Measurements from ENCODE around the gene GIPC1. TPM values are rescaled to one million over a fixed set of nuclear protein-coding genes. Genes with fewer than 3 reads are reported as not detected.
A peak's percentile ranks its signal among the peaks of the same experiment; 100 is the strongest.

Gene GIPC1
- total and polyA plus RNA-seq, 9 donors: 45.0 to 52.5 (median 48.3) TPM

DNA sequence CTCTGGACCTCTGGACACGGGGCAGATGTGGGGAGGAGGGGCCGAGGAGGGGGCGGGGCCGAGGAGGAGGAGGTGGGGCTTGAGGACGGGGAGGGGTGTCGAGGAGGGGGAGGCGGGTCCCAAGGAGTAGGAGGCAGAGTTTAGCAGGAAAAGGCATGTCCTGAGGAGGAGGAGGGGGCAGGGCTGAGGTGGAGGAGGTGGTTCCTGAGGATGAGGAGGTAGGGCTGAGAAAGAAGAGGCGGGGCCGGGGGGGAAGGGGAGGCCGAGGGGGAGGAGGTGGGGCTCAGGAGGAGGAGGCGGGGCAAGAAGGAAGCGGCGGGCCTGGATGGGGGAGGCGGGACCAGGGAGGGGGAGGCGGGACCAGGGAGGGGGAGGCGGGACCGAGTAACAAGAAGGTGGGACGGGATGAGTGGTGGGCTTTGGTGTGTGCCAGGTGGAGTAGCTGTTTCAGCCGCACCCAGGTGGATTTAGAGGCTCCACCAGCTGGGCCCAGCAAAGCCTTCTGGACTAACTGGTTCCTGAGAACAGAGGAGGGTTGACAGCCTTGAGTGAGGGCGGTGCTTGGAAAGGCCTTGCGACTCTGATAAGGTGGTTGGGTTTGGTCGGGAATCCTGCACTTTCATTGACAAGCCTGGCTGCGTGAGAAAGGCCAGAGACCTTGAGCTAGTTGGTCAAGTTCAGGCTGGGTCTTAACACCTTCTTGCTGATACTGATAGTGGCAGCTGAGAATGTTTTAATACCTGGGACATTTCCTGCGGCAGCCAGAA is 41.2 kb upstream of the GIPC1 start:
- Histone ChIP-seq H3K4me1 (ENCODE audit: control insufficient read depth, insufficient read depth, low read length) (peaks cover 13% of the 10 kb centered on the region), H3K9me3 (replicated peaks; ENCODE audit: control insufficient read depth, low read depth, low read length) (no peaks in the 10 kb centered on the region), H3K36me3 (ENCODE audit: control insufficient read depth, insufficient read depth, low read length) (peaks cover 15% of the 10 kb centered on the region), H3K27ac (ENCODE audit: low read length) (no peak overlapping the region), H3K4me3 (ENCODE audit: low read length) (no peak overlapping the region), H3K27me3 (ENCODE audit: control insufficient read depth, insufficient read depth, low read length) (no peaks in the 10 kb centered on the region)
- WGBS (ENCODE audit: insufficient coverage): 23% methylated on average over 12 of the region's 24 CpGs
- peak; percentile 57 for DNase-seq

DNA sequence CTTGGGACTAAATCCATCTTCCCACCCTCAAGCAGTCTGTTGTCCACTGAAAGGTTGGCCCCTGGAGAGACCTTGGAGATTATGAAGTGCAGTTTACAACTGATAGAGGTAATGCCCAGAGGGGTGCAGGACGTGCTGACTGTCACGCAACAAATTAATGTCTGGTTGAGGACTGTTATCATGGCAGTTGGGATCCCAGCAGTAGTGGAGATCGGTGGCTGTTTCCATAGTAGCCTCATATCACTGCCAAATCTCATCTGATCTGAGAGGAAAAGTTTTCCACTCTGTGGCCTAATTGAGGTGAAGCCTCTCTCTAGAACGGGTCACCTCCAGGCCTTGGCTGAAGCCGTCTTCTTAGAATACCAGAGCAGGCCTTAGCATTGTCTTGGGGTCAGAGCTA is 37.5 kb upstream of the GIPC1 start:
- Histone ChIP-seq H3K4me1 (ENCODE audit: control insufficient read depth, insufficient read depth, low read length) (peaks cover 27% of the 10 kb centered on the region), H3K27me3 (ENCODE audit: control insufficient read depth, insufficient read depth, low read length) (no peaks in the 10 kb centered on the region), H3K4me3 (ENCODE audit: low read length) (no peak overlapping the region), H3K36me3 (ENCODE audit: control insufficient read depth, insufficient read depth, low read length) (peaks cover 8% of the 10 kb centered on the region), H3K9me3 (replicated peaks; ENCODE audit: control insufficient read depth, low read depth, low read length) (no peaks in the 10 kb centered on the region), H3K27ac (ENCODE audit: low read length) (peak overlapping the region; percentile 55)
- no peak for DNase-seq
- WGBS (ENCODE audit: insufficient coverage): 78% methylated on average over 4 of the region's 5 CpGs

DNA sequence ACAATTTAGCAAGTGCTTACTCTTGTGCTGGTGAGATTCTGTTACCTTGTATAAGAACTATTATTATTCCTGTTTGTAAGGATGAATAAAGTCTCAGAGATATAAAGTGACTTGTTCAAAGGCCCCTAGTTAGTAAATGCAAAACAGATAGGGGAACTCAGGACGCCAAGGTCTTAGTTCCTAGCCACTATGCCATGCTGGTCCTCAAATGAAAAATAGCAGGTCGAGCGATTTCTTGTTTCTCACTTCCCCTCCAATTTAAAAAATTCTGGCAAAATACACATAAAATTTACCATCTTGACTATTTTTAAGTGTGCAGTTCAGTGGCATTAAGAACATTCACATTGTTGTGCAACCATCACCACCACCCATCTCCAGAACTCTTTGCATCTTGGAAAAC is 34.6 kb upstream of the GIPC1 start:
- H3K27ac ChIP-seq (ENCODE audit: low read length): no peak overlapping the region
- WGBS (ENCODE audit: insufficient coverage): 17% methylated on average over 1 of the region's 3 CpGs
- H3K4me3 ChIP-seq (ENCODE audit: low read length): peak overlapping the region; percentile 70
- no peaks in the 10 kb centered on the region for H3K27me3 ChIP-seq (ENCODE audit: control insufficient read depth, insufficient read depth, low read length)
- peaks cover 22% of the 10 kb centered on the region for H3K4me1 ChIP-seq (ENCODE audit: control insufficient read depth, insufficient read depth, low read length)
- no peaks in the 10 kb centered on the region for H3K9me3 ChIP-seq (replicated peaks; ENCODE audit: control insufficient read depth, low read depth, low read length)
- peaks cover 10% of the 10 kb centered on the region for H3K36me3 ChIP-seq (ENCODE audit: control insufficient read depth, insufficient read depth, low read length)
- DNase-seq: no peak

DNA sequence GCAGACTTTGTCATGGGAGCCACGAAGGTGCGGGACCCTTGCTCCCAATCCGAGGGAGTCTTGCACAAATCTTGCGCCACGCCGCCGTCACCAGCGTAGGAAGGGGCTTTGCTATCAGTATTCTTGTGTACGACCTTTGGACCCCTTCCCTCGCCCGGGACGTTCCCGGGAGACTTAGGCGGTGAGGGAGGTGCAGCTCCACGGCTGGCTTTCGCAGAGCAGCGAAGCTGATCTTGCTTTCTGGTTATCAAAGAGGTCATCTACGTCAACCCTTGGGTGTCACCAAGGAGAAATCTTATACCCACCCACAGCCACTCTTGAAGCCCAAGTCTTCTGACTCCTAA is 34.0 kb upstream of the GIPC1 start:
- peaks cover 10% of the 10 kb centered on the region for H3K36me3 ChIP-seq (ENCODE audit: control insufficient read depth, insufficient read depth, low read length)
- no peak for DNase-seq
- H3K9me3 ChIP-seq (replicated peaks; ENCODE audit: control insufficient read depth, low read depth, low read length): no peaks in the 10 kb centered on the region
- under 1% methylated on average over 18 of the region's 18 CpGs for WGBS (ENCODE audit: insufficient coverage)
- peak overlapping the region; percentile 70 for H3K4me3 ChIP-seq (ENCODE audit: low read length)
- peak overlapping the region; percentile 99 for H3K27ac ChIP-seq (ENCODE audit: low read length)
- H3K4me1 ChIP-seq (ENCODE audit: control insufficient read depth, insufficient read depth, low read length): peaks cover 22% of the 10 kb centered on the region
- no peaks in the 10 kb centered on the region for H3K27me3 ChIP-seq (ENCODE audit: control insufficient read depth, insufficient read depth, low read length)

DNA sequence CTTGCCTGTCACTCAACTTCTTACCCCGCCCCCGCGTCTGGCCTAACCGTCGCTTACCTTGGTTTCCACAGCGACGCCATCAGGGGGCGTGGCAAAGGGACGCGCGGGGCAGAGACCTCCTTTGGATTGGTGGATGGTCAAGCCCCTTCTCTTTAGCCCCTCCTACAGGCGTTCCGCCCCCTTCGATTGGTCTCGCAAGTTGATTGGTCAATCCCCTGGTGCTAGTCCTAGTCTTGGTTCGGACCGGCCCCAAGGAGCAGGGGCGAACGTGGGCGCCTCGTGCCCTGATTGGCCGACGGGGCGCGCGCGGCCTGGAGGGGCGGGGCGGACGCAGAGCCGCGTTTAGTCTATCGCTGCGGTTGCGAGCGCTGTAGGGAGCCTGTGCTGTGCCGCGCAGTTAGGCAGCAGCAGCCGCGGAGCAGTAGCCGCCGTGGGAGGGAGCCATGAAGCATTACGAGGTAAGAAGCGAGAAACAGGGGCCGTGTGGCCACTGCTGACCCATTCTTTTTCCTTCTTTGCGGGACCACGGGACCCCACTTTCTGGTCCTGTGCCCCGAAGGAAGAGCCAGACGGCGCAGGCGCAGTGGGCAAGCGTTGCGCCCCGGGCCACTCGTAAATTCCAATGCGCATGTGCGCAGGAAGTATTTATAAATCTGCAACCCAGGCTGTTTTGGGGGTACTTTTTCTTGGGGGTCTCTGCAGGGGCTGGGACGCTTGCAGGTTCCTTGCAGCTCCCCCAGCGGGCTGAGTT is 33.5 kb upstream of the GIPC1 start, which contains the start of gene TECR:
TECR (plus strand) TSS at position 341 of the 751 bp plus-strand sequence; CDS start at position 444, 103 bp downstream.
- Histone ChIP-seq H3K36me3 (ENCODE audit: control insufficient read depth, insufficient read depth, low read length) (peaks cover 5% of the 10 kb centered on the region), H3K4me3 (ENCODE audit: low read length) (peak within 1 kb of the TSS; percentile 70), H3K4me1 (ENCODE audit: control insufficient read depth, insufficient read depth, low read length) (peaks cover 22% of the 10 kb centered on the region), H3K9me3 (replicated peaks; ENCODE audit: control insufficient read depth, low read depth, low read length) (no peaks in the 10 kb centered on the region), H3K27me3 (ENCODE audit: control insufficient read depth, insufficient read depth, low read length) (no peaks in the 10 kb centered on the region), H3K27ac (ENCODE audit: low read length) (peak within 1 kb of the TSS; percentile 99)
- peak; percentile 100 for DNase-seq
- under 1% methylated on average over 46 of the region's 59 CpGs for WGBS (ENCODE audit: insufficient coverage)

DNA sequence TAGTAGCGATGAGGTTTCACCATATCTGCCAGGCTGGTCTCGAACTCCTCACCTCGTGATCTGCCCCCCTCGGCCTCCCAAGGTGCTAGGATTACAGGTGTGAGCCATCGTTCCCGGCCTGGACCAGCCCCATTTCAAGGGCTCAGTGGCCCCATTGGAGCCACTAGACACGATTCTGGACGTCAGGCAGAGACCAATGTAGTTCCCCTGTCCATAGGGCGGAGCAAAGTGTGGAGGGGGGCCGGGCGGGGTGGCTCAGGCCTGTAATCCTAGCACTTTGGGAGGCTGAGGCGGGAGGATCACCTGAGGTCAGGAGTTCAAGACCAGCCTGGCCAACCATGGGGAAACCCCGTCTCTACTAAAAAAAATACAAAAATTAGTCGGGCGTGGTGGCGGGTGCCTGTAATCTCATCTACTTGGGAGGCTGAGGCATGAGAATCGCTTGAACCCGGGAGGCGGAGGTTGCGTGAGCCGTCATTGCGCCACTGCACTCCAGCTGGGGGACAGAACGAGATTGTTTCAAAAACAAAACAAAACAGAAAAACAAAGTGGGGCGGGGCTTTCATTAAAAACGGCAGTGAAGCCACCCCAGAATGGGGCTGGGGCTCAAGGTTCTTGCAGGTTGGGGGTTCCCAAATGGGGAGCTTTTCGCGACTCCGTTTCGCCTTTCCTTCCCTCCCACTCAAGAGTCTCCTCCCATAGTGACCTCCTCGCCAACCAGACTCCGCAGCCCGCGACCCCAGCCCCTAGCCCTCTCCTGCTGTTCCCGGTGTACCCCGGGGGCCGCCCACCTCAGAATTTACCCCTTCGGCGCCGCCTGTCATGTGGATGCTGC is 32.7 kb upstream of the GIPC1 start:
- WGBS (ENCODE audit: insufficient coverage): 25% methylated on average over 23 of the region's 39 CpGs
- H3K27ac ChIP-seq (ENCODE audit: low read length): peak overlapping the region; percentile 84
- DNase-seq: no peak

DNA sequence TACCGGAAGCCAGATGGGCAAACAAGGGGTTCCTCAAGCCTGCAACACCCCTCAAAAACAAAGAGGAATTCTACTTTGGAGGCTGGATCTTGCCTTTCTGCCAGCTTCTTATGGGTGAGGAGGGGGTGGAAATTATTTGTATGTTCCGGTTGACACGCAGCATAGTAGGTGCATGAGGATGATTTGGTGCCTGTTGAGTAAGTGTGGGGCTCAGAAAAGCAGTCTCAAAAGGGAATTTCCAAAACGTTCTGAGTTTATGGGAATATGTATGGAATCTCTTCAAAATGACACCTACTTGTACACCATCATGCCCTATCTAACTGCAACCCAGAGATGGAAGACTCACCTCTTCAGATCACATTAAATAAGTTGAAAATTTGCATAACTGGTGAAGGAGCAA is 30.5 kb upstream of the GIPC1 start:
- Histone ChIP-seq H3K27ac (ENCODE audit: low read length) (no peak overlapping the region), H3K36me3 (ENCODE audit: control insufficient read depth, insufficient read depth, low read length) (peaks cover 2% of the 10 kb centered on the region)
- WGBS (ENCODE audit: insufficient coverage): no CpG with 5 or more reads among the region's 4 CpGs

More for the DNA sequence above, 32.7 kb upstream of the GIPC1 start:
- H3K9me3 ChIP-seq (replicated peaks; ENCODE audit: control insufficient read depth, low read depth, low read length): no peaks in the 10 kb centered on the region
- H3K36me3 ChIP-seq (ENCODE audit: control insufficient read depth, insufficient read depth, low read length): peaks cover 5% of the 10 kb centered on the region
- no peaks in the 10 kb centered on the region for H3K27me3 ChIP-seq (ENCODE audit: control insufficient read depth, insufficient read depth, low read length)
- H3K4me3 ChIP-seq (ENCODE audit: low read length): peak overlapping the region; percentile 70
- peaks cover 22% of the 10 kb centered on the region for H3K4me1 ChIP-seq (ENCODE audit: control insufficient read depth, insufficient read depth, low read length)

DNA sequence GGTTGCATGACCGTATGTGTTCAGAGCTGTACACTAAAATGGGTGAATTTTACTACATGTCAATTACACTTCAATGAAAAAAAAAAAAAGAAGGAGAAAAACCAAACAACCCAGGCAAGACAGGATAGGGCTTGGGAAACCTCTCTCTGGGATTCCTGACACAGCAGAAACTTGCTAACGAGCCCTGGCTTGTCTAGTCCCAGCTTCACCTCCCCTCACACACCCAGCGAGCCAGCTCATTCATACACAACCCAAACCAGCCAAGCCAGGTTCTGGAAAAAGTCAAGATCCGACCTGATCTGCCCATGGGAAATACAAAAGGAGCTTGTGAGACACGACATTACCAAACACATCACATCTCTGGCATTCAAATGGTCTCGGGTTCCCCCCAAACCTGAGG is 29.8 kb upstream of the GIPC1 start:
- DNase-seq: no peak
- Histone ChIP-seq H3K27ac (ENCODE audit: low read length) (no peak overlapping the region), H3K9me3 (replicated peaks; ENCODE audit: control insufficient read depth, low read depth, low read length) (no peaks in the 10 kb centered on the region), H3K4me1 (ENCODE audit: control insufficient read depth, insufficient read depth, low read length) (peaks cover 9% of the 10 kb centered on the region), H3K4me3 (ENCODE audit: low read length) (no peak overlapping the region), H3K27me3 (ENCODE audit: control insufficient read depth, insufficient read depth, low read length) (no peaks in the 10 kb centered on the region), H3K36me3 (ENCODE audit: control insufficient read depth, insufficient read depth, low read length) (peaks cover 2% of the 10 kb centered on the region)
- 43% methylated on average over 5 of the region's 6 CpGs for WGBS (ENCODE audit: insufficient coverage)

More for the DNA sequence above, 30.5 kb upstream of the GIPC1 start:
- no peak for DNase-seq
- Histone ChIP-seq H3K4me3 (ENCODE audit: low read length) (no peak overlapping the region), H3K27me3 (ENCODE audit: control insufficient read depth, insufficient read depth, low read length) (no peaks in the 10 kb centered on the region), H3K9me3 (replicated peaks; ENCODE audit: control insufficient read depth, low read depth, low read length) (no peaks in the 10 kb centered on the region), H3K4me1 (ENCODE audit: control insufficient read depth, insufficient read depth, low read length) (peaks cover 12% of the 10 kb centered on the region)

DNA sequence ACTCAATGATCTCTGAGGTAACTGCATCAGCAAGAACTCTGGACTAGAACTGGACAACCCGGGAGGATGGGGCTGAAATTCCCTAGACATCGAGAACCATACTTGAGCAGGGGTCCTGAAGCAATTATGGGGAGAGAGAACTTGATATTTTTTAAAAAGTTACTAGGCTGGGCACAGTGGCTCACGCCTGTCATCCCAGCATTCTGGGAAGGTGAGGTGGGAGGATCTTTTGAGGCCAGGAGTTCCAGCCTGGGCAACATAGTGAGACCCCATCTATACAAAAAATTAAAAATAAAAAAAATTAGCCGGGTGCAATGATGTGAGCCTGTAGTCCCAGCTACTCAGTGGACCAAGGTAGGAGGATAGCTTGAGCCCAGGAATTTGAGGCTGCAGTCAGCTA is 24.6 kb upstream of the GIPC1 start:
- Histone ChIP-seq H3K4me1 (ENCODE audit: control insufficient read depth, insufficient read depth, low read length) (peaks cover 27% of the 10 kb centered on the region), H3K9me3 (replicated peaks; ENCODE audit: control insufficient read depth, low read depth, low read length) (no peaks in the 10 kb centered on the region), H3K27ac (ENCODE audit: low read length) (no peak overlapping the region), H3K36me3 (ENCODE audit: control insufficient read depth, insufficient read depth, low read length) (peaks cover 14% of the 10 kb centered on the region), H3K4me3 (ENCODE audit: low read length) (no peak overlapping the region), H3K27me3 (ENCODE audit: control insufficient read depth, insufficient read depth, low read length) (no peaks in the 10 kb centered on the region)
- DNase-seq: no peak
- no CpG with 5 or more reads among the region's 4 CpGs for WGBS (ENCODE audit: insufficient coverage)
